Peyer's patch (tissue), 4 donors: ENCODE data around the gene RABGGTA.

Experiments used
- CTCF ChIP-seq, 6 experiments: fragments of 450-650 bp in 4 of 6; fragments of 200-600 bp in 2 of 6; sonication (generic) in 1 of 6; IDR thresholded peaks; one replicate each; pipeline ENCODE4 v1.5.1; 2017 to 2019; ENCODE audit warnings: antibody characterized with exemption in 6 of 6, mild to moderate bottlenecking in 3 of 6, moderate library complexity in 1 of 6
- POLR2A ChIP-seq, 2 donors: fragments of 450-650 bp; IDR thresholded peaks; one replicate each; pipeline ENCODE4 v1.5.1; 2017; ENCODE audit warnings: antibody characterized with exemption in 2 of 2, mild to moderate bottlenecking in 2 of 2, moderate library complexity in 2 of 2

DNA sequence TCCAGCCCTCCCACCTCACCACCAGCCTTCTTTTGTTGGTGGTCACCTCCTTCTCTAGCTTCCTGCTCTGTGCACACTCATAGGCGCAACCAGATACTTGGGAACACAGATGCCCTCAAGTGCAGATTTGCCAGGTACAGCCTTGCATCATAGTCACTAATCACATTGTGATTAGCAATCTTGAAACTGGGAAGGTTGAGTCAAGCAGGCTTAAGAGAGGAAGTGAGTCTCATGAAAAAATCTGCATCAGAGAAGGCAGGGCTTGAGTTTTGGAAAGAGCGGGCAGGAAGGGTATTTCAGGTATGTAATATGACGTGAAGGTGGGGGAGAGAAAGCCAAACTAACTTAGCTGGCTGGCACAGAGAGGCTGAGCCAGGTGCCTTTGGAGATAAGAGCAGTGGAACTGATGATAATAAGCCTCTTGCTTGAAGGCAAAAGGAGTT is 2.7 kb upstream of the RABGGTA start:
- TF ChIP-seq CTCF (IDR thresholded peaks at IDR 0.05): no peak
- no peak for TF ChIP-seq POLR2A (IDR thresholded peaks at IDR 0.05)
